SW 1271 (cell line): ENCODE measurements around the gene NR2E3.

ENCODE experiments used
- DNase-seq, 2 experiments: peaks; one replicate each; lab custom pipeline; 2025; lab: John Stamatoyannopoulos, UW

Gene NR2E3

DNA sequence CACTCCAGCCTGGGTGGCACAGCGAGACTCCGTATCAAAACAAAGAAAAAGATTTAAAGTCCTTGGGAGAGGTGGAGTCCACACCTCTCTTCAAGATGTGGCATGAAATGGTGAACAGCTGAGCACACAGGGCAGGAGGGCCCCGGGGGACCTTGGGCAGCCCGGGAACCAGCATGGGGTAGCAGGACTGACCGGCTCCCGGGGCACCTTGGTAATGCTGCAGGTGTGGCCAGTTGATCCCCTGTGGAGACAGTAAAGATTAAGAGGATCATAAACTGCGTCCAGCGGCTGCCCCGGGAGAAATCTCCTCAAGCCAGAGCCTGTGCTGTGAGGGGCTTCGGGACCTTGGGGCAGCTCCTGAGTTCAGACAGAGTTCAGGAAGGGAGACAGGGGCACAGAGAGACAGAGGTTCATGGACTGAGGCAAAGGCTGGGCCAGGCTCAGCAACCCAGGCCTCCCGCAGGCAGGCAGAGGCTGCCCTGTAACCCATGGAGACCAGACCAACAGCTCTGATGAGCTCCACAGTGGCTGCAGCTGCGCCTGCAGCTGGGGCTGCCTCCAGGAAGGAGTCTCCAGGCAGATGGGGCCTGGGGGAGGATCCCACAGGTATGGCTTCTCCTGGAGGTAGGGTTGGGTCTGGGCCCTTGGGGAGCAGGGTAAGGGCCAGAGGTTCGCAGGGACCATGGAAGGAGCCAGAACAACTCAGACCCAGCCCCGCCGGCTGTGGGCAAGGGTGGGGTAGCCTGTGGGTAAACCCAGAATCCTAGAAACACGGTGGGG is at the start of gene NR2E3:
Gene NR2E3, plus strand, starts transcription at position 299 of the 780 bp plus-strand sequence. Its CDS starts 190 bp downstream, at position 489.
- no peak for DNase-seq

DNA sequence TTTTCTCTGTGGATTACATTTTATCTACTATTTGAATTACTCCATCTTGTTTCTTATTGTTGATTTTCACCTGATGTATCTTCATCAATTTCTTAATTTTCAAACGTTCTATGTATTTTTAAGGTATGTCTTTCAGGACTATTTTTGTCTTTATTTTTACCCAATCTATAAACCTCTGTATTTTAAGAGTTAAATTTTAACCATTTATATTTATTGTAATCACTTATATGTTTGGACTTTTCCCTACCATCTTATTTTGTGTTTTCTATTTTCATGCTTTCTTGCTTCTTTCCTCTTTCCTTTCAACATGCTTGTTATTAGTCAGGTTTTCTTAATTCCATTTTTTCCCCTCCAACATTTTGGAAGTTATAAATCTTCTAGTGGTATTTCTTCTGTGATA is 49.5 kb upstream of the NR2E3 start:
- DNase-seq = no peak

DNA sequence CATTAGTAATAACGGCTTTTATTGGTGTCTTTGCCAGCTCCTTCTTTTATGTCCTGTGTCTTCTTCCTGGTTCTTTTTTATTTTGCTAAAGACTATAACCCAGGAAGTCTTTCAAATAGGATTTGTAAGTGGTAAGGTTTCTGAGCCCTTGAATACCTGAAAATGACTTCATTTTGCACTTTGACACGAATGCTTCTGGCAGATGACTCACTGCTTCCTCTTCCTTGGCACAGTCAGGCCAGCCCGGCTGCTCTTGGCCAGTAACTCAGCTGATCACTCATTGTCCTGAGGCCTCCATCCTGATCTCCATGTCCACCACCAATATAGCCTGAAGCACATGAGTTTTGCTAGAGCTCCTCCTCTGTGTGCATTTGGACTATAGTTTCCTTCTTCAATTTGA is 48.7 kb upstream of the NR2E3 start:
- peak; percentile 66 to 87 for DNase-seq

DNA sequence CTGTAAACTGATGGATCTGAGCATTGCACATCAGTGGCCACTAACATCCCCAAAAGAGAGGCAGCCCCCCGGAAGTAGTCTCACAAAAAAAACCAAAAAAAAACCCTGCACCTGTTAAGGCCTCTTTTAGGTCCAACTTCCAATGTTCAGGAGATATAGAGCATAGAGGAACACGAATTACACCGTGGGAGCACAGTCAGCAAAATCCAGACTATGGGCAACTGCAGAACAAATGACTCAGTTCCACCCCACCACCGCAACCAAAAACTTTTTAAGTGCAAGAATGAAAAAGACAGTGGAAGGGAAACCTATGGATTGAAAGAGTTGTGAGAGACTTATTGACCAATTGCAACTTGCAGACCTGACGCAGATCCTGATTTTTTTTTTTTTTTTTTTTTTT is 42.2 kb upstream of the NR2E3 start:
- DNase-seq = no peak

DNA sequence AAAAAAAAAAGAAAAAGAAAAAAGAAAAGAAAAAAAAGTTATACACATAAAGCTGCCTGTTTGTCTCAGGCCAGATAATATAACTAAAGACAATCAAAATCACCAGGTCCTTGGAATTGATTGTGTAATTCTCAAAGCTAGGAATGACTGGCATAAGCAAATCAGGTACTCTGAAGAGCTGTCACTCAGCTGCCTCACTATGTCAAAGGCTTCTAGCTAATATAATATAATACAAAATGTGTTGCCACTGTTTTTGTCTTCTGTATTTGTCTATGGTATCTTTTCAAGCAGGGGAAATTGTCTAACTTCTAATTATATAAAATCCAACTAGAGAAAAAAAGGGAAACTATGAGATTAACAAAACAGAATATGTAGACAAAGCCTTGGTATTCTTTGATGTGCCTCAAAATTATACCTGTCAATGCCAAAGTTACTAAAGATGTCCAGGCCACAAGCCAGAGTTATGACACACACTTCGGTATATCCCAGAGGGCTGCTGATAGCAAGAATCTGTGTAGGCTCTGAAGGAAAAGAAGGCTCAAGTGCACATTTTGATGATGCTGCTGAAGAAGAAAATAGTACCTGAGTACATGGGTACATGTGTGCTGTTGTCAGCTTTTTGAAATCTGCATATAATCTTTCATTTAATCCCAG is 37.0 kb upstream of the NR2E3 start:
- DNase-seq = no peak

DNA sequence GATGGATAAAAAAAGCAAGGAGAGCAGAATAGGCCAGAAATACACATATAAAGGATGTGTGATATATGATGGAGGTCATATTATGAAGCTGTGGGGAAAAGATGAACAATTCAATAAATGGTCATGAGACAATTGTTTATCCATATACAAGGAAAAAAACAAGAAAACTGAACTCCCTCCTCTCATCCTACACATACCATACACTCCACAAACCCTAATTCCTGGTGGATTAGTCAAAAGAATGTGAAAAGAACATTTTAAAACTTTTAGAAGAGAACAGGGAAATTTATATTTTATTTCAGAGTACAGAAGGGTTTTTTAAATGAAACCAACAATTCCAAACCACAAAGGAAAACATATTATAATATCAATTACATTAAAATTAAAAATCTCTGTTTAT is 34.5 kb upstream of the NR2E3 start:
- DNase-seq = no peak

DNA sequence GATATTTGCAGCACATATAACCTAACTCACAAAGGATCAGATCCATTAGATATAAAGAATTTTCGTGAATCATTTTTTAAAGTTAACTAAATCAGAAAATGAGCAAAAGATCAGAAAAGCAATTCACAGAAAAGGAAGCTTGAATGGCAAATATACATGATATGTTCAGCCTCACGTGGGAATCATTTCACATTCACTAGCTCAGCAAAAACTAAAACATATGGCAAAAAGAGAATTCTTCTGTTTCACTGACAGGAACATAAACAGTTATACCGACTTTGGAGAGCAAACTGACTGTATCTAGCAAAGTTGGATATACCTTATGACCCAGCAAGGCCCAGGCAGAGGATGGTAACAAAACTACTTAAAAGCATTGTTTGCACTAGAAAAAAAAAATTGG is 34.0 kb upstream of the NR2E3 start:
- no peak for DNase-seq

DNA sequence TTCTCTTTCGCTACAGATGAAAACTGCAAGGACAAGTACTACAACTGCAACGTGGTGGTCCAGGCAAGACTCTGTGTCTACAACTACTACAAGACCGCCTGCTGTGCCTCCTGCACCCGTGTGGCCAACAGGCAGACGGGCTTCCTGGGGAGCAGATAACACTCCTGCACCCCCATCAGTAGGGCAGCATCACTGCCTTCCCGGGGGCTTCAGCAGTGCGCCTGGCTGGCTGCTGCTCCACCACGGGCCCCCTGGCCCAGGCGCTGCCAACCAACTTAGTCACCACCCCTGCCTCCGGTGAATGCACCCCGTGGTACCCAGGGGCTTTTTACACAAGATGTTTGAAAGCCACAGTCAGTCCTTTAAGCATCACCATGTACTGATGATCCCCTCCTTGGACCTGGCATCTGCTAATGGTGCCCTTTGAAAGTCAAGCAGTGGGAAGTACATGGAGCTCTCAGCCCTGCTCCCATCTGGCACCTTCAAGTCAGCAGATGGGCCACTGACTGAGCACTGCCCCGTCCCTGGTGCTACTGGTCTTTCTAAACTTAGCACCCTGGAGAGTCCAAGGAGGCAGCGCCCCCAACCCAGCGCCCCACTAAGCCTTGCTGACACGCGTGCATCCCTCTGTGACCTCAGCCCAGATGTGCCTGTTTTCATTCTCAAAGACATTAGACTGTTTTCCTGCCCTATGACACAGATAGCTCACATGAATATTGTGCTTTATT is 33.0 kb upstream of the NR2E3 start:
- no peak for DNase-seq

DNA sequence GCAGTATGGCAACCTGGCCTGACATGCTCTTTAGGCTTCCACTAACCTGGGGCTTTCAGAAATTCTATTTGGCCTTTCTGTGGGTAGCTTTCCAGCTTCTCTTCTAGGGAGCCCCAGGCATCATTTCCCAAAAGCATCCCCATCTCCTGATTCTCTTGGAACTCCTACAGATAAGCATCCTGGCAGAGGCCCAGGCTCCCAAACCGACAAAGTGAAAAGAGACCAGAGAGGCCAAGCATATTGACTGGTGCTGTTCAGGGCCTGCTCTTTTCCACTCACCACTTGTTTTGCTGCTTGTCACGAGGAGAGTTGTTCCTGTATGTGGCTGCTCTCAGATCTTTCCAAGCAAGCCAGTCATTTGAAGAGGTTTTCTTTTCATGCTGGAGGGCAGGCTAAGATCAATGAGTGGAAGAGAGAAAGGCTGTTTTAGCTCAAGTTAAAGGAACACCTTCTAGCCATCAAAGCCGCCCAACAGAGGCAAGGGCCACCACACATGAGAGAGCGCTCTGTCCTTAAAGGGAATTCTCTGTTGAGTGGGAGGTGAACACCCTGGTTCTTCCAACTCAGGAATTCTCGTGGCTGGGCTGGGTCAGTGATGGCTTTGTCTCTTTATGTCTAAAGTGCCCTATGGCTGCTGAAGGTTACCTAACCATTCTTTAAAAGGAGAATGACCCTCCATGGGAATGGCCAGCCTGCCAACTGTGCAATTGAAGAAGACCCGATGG is 31.1 kb upstream of the NR2E3 start:
- DNase-seq = no peak

DNA sequence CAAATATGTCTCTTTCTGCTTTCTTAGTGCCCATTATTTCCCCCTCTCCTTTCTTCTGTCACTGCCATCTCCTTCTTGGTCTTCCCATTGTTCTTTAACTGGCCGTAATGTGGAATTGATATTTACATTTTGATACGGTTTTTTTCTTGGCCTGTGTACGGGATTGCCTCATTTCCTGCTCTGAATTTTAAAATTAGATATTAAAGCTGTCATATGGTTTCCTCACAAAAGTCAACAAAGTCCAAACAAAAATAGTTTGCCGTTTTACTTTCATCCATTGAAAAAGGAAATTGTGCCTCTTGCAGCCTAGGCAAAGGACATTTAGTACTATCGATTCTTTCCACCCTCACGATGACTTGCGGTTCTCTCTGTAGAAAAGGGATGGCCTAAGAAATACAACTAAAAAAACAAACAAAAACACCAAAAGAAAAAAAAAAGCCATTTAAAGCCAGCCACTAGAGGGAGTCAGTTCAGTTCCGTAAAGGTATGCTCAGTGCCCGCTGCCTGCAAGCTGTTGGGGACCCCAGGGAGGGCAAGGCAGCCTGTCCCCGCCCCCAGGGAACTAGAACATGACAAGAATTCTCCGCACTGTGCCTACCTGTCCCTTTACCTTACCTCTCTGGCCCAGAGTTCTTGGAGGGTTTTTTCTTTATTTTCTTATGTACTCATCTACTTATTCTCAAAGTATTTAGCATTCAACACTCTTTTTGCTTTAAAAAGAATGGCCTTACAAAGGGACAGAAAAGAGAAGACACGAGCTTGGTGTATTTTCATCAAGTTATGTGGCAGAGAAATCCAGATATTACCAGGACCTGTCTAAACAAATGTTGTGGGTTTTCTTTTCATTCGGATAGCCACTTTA is 30.0 kb upstream of the NR2E3 start:
- DNase-seq = peak in 1 of 2 experiments; percentile 61

DNA sequence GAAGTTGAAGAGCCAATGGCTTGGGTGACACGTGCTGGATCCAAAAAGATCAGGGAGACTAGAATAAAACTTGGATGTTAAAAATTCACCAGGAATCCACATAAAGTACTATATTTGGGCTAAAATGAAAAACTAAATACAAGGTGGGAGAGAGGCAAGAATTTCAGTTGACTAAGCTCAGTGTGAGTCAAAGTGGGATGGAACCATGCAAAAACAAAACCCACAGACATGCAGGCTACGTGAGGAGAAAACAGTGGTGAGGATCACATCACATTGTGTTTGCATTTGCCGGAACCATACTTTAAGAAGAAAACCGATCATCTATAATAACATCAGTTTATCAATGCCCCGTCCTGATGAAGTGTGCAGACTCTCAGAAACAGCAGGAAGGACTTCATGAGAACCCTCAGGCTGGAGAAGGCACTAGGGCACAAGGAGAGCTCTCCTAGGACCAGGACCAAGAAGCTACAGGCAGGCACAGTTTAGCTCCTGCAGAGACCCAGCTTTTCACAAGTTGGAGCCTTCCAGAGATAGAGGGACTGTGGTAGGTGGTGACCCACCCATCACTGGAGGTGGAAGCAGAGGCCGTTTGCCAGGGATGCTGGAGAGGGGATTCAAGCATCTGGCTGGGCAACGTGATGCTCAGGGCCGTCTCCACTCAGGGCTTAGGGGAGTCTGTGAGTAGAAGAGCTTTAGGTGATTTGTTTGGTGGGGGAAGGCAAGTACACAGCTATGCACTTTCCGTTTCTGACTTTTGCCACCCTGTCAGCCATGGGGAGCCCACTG is 29.0 kb upstream of the NR2E3 start:
- no peak for DNase-seq

DNA sequence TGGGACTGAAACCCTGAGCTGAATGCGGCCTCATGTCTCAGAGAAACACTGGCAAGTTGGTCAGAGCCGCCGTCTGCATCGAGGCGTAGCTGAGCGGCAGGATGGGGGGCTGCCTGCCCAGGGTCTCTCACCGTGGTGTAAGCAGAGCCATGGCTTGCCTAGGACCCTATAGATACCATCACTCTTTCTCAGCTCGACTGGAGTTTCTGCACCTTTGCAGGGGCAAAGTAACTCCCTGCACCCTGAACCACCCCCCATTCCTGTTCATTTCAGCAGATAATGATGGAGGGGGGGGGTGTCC is 28.4 kb upstream of the NR2E3 start:
- no peak for DNase-seq

DNA sequence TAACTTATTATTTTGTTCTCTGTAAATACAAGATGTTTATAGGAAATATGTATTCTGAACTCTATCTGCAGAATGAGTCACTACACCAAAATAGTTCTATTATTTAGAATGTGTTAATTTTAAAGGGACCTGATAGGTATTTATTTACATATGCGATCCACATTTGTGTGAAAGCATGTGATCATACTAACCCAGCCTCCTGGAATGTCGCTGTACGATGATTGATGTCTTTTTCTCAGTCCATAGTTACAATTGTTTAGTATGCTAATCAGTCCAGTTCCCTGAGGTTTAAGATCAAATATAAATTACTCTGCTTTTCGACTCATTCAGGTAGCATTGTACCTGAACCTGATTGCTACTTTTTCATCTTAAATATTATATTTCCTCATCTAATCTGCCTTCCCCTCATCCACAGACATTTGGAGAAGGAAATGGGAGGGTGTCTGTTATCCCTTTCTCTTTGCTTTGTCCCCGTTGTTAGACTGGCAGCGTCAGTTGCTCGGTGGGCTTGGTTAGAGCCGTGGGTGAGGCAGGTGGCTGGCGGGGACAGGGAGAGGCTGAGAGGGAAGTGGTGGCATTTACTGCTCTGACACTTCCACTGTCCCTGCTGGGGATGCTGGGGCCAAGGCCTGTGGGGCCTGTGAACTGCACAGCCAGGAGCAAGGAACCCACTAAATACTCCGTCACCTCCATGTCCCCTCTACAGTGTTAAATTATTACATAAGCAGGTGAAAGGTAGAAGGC is 27.8 kb upstream of the NR2E3 start:
- no peak for DNase-seq

DNA sequence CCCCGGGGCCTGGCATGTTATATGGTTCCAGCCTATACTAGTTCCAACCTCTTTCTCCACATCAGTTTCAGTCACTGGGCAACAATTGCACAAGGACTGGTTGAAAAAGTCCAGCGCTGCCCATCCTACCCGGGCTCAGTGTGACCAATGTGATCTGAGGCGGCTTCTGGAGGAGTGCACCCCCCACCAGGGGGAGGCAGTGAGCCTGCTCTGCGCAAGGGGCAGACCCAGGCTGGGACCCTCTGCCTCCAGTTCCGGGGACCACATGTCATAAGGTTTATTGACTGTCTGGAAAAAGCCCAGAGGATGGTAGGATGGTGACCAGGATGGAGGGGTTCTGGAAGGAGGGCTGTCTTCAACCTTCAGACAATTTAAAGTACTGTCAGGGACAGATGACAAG is 25.6 kb upstream of the NR2E3 start:
- no peak for DNase-seq

DNA sequence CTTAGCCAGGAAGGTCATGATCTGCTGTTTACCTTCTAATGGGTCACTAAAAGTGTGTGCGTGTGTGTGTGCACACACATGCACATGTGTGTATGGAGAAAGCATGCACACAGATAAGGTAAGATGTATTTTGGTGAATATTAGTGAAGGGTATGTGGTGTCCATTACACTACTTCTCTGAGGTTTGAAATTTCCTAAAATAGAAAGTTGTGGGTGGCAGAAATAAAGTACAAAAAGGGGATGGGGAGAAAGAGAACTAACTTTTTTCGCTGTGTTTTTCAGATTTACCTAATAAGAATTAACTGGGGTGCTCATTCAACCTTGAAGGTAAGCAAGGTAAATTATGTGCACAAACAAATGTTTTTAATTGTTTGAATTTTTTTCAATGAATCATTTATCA is 24.4 kb upstream of the NR2E3 start:
- no peak for DNase-seq

DNA sequence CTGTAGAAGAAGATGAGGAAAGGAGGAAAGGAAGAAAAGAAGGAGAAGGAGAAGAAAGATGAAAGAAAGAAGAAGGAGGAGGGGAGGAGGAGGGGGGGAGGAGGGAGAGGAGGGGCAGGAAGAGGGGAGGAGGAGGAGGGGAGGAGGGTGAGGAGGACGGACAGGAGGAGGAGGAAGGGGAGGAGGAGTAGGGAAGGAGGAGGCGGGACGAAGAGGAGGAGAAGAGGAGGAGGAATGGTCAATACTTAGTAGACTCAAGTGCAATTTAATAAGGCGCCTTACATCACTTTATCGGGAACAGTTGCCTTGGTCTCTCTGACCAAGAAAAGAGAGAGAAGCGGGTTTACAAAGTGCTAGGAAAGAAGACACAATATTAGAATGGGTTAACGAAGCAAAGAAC is 23.7 kb upstream of the NR2E3 start:
- DNase-seq = no peak

DNA sequence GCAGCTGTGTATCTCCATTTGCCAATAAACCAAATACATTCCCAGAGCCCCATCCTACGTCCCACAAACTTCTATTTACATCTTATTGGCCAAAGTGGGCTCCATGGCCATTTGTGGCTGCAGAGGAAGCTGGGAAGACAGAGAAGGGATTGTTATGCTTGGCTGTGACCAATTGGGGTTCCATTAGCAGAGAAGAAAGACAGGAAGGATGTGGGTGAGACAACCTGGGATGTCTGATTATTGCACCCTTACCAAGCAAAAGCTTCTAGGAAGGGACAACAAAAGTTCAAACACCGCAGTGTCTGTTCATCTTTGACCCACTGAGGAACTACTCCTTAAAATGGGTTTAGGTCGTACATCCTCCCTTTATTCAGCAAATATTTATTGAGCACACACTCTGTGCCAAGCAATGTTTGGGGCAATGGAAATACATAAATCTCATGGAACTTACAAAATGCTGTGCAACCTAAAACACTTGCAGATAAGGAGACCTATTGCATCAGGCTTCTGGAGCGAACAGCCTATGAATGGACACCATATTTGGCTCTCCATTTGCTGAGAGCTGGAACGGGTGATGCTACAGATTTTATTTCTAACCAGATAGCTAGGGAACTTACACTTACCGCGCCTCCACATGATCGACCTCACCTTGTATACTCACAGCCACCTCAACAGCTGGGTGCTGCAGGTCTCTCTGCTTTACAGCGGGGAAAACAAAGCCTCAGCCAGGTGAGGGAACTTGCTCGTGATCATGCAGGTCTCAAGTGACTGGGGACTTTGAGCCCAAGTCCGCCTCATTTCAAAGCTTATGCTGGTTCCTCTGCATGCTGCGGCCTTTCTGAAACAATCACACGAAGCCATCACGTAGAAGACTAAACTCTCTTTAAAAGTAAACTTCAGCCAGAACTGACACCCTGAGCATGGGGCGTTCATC is 21.4 kb upstream of the NR2E3 start:
- no peak for DNase-seq

DNA sequence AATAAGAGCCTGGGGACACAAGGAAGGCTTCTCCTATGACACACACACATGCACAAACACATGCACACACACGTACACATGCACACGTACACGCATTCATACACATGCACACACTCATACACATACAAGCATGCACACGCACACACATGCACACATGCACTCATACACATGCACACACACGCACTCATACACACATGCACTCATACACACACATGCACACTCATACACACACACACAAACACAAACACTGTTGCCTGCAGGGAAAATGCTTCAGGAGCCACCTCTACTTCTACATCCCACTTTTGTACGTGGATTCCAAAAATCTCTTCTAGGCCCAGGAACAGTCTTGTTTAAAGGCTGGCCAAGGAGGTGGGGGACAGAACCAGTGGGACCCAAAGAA is 20.7 kb upstream of the NR2E3 start:
- no peak for DNase-seq

DNA sequence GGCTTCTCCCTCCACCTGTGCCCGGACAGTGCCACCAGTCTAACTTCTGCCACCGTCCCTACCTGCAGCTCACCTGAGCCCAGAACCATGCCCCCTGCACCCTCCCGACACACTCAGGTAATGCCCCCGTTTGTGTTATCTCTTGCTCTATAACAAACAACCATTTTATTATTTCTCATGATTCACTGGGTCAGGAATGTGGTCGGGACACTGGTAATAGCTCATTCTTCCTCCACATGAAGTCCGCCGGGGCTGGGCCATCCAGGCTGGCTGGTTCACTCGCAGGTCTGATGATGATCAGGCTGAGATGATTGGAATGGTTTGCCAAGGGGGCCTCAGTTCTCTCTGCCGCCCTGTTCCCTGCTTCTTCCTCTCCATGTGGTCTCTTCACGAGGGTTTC is 20.3 kb upstream of the NR2E3 start:
- no peak for DNase-seq
